VCaP (cell line): ENCODE measurements around the gene ZFAND4.
"Not testable (repeated sequence)": the region's sequence is repeated elsewhere in the genome, so short reads cannot be mapped to it uniquely, and the experiment has no call there.

Experiments used
- H3K27ac ChIP-seq: fragments of 450-650 bp; 2 replicates; pipeline ENCODE4 v1.5.1; 2017
- CTCF ChIP-seq: fragments of 450-650 bp; conservative IDR thresholded peaks from 2 replicates; pipeline ENCODE4 v1.5.1; 2017; ENCODE audit warnings: mild to moderate bottlenecking, moderate library complexity

Gene ZFAND4

GRCh38 chr10:45657033-45657926 lies 15.3 kb downstream of the ZFAND4 start:
- no peak overlapping the region for H3K27ac ChIP-seq
- TF ChIP-seq CTCF: no peak

GRCh38 chr10:45655219-45655618 lies 17.4 kb downstream of the ZFAND4 start:
- no peak for TF ChIP-seq CTCF
- H3K27ac ChIP-seq: no peak overlapping the region

GRCh38 chr10:45654753-45655141 lies 17.8 kb downstream of the ZFAND4 start:
- H3K27ac ChIP-seq: not testable (repeated sequence)

GRCh38 chr10:45653454-45653853 lies 19.1 kb downstream of the ZFAND4 start:
- H3K27ac ChIP-seq: peak overlapping the region; percentile 17; the same call in 1 of the 2 replicates
- no peak for TF ChIP-seq CTCF

GRCh38 chr10:45652511-45652910 lies 20.1 kb downstream of the ZFAND4 start:
- TF ChIP-seq CTCF: no peak
- H3K27ac ChIP-seq: no peak overlapping the region; the same call in 1 of the 2 replicates

- no peak for TF ChIP-seq CTCF
These were observed 23.3 kb downstream of the ZFAND4 start for GRCh38 chr10:45649296-45649695.

GRCh38 chr10:45647118-45647517 lies 25.5 kb downstream of the ZFAND4 start:
- H3K27ac ChIP-seq: no peak overlapping the region
- no peak for TF ChIP-seq CTCF

More at GRCh38 chr10:45649296-45649695, 23.3 kb downstream of the ZFAND4 start:
- H3K27ac ChIP-seq: no peak overlapping the region

GRCh38 chr10:45646384-45647050 lies 26.1 kb downstream of the ZFAND4 start:
- TF ChIP-seq CTCF: no peak
- H3K27ac ChIP-seq: no peak overlapping the region
